ENCODE data around the gene DDI2. TPM values are rescaled to one million over a fixed set of nuclear protein-coding genes. Genes with fewer than 3 reads are reported as not detected.

DDI2 gene
- total RNA-seq, 1 donor from 2014 or later: 33.0 TPM

DNA sequence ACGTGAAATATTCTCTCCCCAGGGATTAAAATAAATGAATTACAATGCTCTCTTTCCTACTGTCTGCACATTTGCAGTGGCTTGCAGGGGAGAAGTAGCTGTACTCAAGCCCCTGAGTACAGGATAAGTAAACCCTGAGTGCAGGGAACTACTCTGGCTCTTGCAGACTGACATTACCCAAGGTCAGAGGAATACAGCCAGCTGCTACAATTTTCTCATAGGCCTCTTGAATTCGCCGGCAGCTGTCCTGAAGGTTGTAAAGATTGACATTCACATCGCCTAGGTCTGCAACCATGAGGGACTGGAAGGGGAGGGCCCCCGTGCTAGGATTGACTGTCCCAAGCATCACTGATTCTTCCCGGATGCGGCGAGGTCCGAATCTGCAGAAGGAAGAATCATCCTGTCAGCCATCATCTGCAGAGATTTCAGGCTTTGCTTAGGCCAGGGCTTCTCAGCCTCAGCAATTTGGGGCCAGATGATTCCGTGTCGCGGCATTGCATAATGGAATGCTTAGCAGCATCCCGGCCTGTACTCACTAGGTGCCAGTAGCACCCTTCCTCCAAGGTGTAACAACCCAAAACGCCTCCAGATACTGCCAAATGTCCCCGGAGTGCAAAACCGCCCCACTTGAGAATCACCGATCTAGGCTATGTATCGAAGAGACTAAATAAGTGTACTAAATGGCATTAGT, 34.1 kb upstream of the DDI2 start:
- H3K9me3 Mint-ChIP-seq: peaks cover 2% of the 10 kb centered on the region
- no peak overlapping the region for H3K27ac Mint-ChIP-seq (ENCODE audit: unreplicated experiment)
- no peaks in the 10 kb centered on the region for H3K36me3 Mint-ChIP-seq (ENCODE audit: low read depth)
- DNase-seq (ENCODE audit: low read depth, low spot score): no peak
- peaks cover 7% of the 10 kb centered on the region for H3K27me3 Mint-ChIP-seq (ENCODE audit: low read depth)
- peaks cover 12% of the 10 kb centered on the region for H3K4me1 Mint-ChIP-seq
- TF ChIP-seq, protein P1, sequence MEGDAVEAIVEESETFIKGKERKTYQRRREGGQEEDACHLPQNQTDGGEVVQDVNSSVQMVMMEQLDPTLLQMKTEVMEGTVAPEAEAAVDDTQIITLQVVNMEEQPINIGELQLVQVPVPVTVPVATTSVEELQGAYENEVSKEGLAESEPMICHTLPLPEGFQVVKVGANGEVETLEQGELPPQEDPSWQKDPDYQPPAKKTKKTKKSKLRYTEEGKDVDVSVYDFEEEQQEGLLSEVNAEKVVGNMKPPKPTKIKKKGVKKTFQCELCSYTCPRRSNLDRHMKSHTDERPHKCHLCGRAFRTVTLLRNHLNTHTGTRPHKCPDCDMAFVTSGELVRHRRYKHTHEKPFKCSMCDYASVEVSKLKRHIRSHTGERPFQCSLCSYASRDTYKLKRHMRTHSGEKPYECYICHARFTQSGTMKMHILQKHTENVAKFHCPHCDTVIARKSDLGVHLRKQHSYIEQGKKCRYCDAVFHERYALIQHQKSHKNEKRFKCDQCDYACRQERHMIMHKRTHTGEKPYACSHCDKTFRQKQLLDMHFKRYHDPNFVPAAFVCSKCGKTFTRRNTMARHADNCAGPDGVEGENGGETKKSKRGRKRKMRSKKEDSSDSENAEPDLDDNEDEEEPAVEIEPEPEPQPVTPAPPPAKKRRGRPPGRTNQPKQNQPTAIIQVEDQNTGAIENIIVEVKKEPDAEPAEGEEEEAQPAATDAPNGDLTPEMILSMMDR (conservative IDR thresholded peaks at IDR 0.05): no peak
- no peak overlapping the region for H3K4me3 Mint-ChIP-seq

DNA sequence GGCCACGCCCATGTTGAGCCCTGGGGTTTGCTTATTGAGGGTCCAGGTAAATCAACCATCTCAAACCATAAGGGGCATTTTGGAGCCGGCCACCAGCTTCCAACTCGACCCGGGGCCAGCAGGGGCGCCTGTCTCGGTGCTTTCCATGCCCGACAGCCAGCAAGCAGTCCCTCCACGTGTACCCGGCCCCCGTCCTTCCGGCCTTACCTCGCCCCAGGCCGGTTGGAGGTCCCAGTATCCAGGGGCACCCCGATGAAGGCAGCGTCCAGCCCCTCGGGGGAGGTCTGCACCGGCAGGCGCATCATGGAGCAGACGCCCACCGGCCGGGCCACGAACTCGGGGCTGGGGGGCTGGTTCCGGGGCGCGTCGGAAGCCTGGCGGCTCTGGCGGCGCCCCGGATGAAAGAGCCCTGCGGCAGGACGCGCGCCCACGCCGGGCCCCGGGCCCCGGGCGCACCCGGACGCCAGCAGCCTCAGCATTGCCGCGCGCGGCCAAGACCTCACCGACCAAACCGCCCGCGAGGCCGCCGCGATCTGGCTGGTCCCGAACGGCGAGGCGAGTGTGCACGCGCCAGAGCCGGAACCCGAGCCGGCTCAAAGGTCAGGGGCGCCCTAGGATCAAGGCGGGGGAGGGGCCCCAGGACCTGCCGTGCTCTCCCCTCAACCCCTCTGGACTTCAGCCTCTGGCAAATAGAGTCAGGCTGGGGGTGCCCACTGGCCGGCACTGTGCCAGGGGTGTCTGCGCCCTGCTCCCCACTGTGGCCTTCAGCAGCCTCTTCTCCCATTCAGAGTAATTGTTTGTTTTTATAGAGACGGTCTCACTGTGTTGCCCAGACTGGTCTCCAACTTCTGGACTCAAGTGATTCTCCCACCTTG, 32.5 kb upstream of the DDI2 start, which contains the start of gene AGMAT:
Gene AGMAT (minus strand): TSS at position 563 of the 875 bp plus-strand sequence. CDS start 84 bp downstream, at position 479.
- peak; percentile 50 for DNase-seq (ENCODE audit: low read depth, low spot score)
- Mint-ChIP-seq H3K36me3 (ENCODE audit: low read depth) (no peaks in the 10 kb centered on the region), H3K9me3 (peaks cover 3% of the 10 kb centered on the region), H3K27me3 (ENCODE audit: low read depth) (peaks cover 7% of the 10 kb centered on the region), H3K4me3 (peak within 1 kb of the TSS; percentile 82), H3K4me1 (peaks cover 6% of the 10 kb centered on the region), H3K27ac (ENCODE audit: unreplicated experiment) (no peak within 1 kb of the TSS)
- TF ChIP-seq, protein P1 (conservative IDR thresholded peaks at IDR 0.05): peak; percentile 61

GRCh38 chr1:15592285-15592684, 25.0 kb upstream of the DDI2 start:
- DNase-seq (ENCODE audit: low read depth, low spot score): no peak

DNA sequence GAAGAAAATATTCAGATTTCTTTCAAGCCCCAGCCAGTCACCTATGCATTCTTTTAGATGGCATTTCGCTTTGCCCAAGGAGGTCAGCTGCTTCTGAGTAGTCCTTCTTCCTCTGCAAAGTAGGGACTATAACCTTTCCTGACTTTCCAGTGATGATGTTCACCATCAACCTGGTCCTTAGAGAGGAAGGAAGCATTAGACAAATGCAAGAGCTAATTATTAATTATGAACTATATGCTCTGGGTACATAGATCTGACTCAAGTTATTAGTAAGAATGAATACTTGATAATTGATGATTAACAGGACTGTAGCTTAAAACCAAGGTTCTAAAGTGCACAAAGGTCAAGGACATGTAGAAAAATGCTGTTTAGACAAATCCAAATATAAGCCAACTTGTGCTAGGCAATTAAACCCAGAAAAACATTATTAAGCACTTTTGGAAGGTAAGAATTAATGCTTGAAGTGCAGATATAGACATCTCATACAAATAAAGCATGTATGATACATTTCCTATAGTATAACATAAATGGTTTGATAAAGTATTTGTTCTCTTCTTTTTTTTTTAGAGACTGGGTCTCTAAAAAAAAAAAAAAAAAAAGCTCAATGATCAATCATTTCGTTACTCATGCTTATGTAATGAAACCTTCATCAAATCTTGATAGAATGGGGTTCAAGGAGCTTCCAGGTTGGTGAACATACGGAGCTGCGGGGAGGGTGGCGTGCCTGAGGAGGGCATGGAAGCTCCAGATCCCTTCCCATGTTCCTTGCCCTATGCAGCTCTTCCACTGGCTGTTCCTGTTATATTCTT, 21.2 kb upstream of the DDI2 start:
- TF ChIP-seq, protein P1 (conservative IDR thresholded peaks at IDR 0.05): no peak
- H3K4me3 Mint-ChIP-seq: no peak overlapping the region

More at GRCh38 chr1:15592285-15592684, 25.0 kb upstream of the DDI2 start:
- H3K4me1 Mint-ChIP-seq: peaks cover 5% of the 10 kb centered on the region
- no peak overlapping the region for H3K27ac Mint-ChIP-seq (ENCODE audit: unreplicated experiment)
- H3K27me3 Mint-ChIP-seq (ENCODE audit: low read depth): peaks cover 14% of the 10 kb centered on the region
- peaks cover 3% of the 10 kb centered on the region for H3K9me3 Mint-ChIP-seq
- no peaks in the 10 kb centered on the region for H3K36me3 Mint-ChIP-seq (ENCODE audit: low read depth)
- TF ChIP-seq, protein P1 (conservative IDR thresholded peaks at IDR 0.05): no peak
- H3K4me3 Mint-ChIP-seq: no peak overlapping the region

DNA sequence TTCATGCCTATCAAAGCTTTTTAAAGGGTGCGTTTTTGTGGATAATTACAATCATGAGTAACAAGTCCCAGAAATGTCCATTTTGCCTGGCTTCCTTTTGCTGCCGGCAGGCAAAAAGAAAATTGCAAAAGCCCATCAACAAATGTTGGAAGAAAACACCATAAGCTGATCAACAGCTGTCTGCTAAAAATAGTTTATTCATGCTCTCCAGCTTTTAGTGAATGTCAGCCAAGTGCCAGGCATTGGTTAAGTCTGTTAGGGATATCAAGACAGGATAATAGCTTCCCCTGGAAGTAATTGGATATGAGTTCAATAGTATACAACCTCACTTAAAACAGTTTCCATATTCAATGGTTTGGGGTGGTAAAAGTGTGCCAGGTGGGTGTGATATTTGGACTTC, 18.8 kb upstream of the DDI2 start:
- DNase-seq (ENCODE audit: low read depth, low spot score): no peak
- H3K9me3 Mint-ChIP-seq: no peaks in the 10 kb centered on the region
- H3K4me1 Mint-ChIP-seq: peaks cover 14% of the 10 kb centered on the region
- no peaks in the 10 kb centered on the region for H3K36me3 Mint-ChIP-seq (ENCODE audit: low read depth)
- H3K4me3 Mint-ChIP-seq: no peak overlapping the region
- H3K27me3 Mint-ChIP-seq (ENCODE audit: low read depth): peaks cover 18% of the 10 kb centered on the region
- TF ChIP-seq, protein P1 (conservative IDR thresholded peaks at IDR 0.05): no peak
- H3K27ac Mint-ChIP-seq (ENCODE audit: unreplicated experiment): no peak overlapping the region

More for the DNA sequence above, 21.2 kb upstream of the DDI2 start:
- H3K27me3 Mint-ChIP-seq (ENCODE audit: low read depth): peaks cover 18% of the 10 kb centered on the region
- H3K27ac Mint-ChIP-seq (ENCODE audit: unreplicated experiment): no peak overlapping the region
- no peak for DNase-seq (ENCODE audit: low read depth, low spot score)
- no peaks in the 10 kb centered on the region for H3K36me3 Mint-ChIP-seq (ENCODE audit: low read depth)
- H3K9me3 Mint-ChIP-seq: no peaks in the 10 kb centered on the region
- H3K4me1 Mint-ChIP-seq: peaks cover 5% of the 10 kb centered on the region

Measured in neural crest cell (in vitro differentiated cells).